ENCODE data around the gene SLC22A14.
"Not testable (repeated sequence)": the region's sequence is repeated elsewhere in the genome, so short reads cannot be mapped to it uniquely, and the experiment has no call there.

Gene SLC22A14, protein sequence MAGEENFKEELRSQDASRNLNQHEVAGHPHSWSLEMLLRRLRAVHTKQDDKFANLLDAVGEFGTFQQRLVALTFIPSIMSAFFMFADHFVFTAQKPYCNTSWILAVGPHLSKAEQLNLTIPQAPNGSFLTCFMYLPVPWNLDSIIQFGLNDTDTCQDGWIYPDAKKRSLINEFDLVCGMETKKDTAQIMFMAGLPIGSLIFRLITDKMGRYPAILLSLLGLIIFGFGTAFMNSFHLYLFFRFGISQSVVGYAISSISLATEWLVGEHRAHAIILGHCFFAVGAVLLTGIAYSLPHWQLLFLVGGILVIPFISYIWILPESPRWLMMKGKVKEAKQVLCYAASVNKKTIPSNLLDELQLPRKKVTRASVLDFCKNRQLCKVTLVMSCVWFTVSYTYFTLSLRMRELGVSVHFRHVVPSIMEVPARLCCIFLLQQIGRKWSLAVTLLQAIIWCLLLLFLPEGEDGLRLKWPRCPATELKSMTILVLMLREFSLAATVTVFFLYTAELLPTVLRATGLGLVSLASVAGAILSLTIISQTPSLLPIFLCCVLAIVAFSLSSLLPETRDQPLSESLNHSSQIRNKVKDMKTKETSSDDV

DNA sequence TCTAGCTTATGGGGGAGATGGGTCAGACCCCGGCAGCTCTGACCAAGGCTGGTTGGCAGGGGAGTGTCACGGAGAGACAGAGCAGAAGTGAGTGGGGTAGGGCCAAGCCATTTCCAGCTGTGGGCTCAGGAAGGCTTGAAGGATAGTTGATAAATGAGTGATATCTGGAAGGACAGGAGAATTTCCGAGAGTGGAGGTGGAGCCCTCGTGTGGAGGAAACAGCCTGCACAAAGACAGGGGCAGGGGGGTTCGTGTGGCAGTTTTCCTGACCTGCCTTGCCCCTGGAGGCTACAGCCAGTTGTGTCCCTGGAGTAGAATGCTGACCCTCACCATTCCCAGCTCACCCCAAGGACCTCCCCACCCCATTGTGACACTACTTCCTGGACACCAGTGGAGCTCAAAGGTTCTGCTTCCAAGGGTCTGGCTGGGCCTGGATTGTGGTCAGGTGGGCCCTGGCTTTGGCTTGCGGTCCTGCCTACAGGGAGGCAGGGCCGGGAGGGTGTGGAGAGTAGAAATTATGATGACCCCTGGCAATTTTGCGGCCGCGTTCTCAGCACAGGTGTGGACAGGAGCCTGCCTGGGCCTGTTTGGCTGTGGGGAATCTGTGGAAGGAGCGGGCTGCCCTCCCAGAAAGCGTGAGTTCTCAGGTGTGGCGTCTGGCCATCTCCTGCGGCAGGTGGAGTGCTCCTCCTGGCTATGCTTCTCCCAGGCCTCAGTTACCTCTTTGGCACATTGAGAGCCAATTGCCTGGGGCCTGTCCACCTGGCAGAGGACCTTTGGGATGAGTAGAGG lies at the start of gene SLC22A14:
TSS of gene SLC22A14 (plus strand) at position 400 of the 792 bp plus-strand sequence. CDS start 23,733 bp downstream, outside the sequence.
- DNase-seq (ENCODE audit: low spot score): no peak

DNA sequence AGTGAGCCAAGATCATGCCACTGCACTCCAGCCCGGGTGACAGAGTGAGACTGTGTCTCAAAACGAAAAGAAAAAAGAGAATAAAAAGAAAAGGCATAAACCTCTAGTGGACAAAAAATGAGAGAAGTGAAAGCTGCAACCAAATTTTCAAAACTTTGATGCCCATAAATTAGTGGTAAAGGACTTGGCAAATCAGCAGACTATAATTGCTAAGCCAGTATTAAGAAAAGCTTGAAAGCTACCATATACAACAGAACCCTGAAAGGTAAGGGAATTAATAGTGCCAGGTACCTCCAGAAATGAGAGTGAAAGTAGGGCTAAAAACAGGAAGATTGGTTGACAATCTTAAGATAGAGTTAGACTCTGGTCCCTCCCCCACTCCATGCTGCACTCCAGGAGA lies 49.4 kb upstream of the SLC22A14 start:
- no peak for DNase-seq (ENCODE audit: low spot score)

DNA sequence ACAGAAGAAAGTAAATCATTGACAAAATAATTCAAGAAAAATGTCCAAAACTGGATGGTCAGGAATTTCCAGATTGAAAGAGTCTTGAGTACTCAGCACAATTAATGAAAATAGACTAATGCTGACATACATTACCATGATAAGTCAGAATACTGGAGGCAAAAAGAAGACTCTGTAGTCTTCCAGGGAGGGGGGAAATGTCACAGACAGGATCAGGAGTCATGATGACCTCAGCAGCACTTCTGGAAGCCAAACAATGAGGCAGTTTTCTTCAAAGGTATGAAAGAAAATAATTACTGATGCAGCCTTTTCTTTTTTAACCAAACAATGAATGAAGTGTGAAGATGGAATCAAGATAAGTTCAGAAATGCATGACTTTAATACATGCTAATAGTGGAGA lies 46.6 kb upstream of the SLC22A14 start:
- no peak for DNase-seq (ENCODE audit: low spot score)

DNA sequence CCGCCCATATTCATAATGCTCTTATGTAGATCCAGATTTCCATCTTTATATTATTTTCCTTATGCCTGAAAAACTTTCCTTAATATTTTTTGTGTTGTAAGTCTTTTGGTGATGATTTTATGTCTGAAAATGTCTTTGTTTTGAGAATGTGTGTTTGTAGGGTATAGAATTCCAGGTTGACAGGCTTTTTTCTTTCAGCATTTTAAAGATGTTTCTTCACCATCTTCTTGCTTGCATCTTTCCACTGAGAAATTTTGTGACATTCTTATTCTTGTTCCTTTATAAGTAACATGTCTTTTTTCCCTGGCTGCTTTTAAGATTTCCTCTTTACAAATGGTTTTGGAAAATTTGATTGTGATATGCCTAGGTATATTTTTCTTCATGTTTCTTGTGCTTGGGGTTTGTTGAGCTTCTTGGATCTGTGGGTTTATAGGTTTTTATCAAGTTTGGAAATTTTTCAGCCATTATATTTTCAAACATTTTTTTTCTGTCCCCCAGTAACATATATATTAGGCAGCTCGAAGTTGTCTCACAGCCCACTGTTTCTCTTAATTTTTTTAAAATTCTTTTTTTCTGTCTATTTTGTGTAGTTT lies 43.6 kb upstream of the SLC22A14 start:
- DNase-seq (ENCODE audit: low spot score): no peak

DNA sequence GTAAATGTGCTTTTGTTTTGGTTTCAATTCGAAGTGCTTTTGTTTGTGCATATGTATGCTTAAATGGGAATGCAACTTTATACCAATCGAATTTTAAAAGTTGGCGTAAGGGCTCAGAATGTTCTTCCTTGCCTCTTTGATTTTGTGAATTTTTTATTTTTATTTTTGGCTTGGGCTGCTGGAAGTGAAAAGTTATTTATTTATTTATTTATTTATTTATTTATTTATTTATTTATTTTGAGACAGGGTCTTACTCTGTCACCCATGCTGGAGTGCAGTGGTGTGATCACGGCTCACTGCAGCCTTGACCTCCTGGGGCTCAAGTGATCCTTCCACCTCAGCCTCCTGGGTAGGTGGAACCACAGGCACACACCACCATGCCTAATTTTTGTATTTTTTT lies 39.3 kb upstream of the SLC22A14 start:
- DNase-seq (ENCODE audit: low spot score): not testable (repeated sequence)

DNA sequence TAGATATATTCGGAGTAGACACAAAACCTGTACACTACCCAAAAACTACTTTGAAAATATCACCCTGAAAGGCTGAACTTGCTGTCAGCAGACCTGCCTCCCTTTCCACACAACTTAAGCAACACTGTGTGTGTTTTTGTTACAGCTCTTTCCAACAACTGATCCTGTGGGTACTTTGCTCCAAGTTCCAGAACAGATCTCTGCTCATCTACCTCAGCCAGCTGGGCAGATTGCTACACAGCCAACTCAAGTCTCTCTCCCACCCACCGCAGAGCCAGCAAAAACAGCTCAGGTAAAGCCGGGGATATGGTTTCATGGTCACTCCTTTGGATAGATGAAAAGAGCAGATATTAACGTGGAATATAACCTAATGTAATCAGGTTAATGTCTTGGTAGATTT lies 36.2 kb upstream of the SLC22A14 start:
- peak; percentile 78 for DNase-seq (ENCODE audit: low spot score)

DNA sequence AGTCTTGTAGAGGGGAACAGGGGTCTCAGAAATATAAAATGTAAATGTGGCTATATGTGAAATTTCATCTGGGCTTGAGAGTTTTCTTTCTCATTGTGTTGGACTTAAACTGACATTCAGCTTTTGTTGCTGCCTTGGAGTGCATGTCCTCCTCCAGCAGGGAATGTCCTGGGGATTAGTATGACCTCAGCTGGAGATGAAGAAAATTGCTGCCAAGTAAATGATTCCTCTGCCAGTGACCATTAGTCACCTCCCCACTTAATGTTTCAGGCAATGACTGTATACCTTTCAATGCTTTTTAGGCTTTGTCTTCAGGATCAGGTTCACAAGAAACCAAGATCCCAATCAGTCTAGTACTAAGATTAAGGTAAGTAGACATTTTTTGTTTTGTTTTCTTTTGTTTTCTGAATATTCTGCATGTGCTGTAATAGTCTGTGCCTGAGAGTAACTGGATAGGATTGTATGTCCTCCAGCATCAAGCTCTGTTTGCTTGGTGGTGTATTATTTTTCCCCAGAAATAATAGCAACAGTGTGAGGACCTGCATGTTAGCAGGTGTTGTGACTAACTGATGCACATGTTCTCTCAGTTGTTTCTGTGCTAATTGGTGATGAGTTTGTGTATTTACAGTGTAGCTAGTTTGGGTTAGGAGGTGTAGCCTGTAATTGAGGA lies 34.6 kb upstream of the SLC22A14 start:
- DNase-seq (ENCODE audit: low spot score): peak; percentile 89

DNA sequence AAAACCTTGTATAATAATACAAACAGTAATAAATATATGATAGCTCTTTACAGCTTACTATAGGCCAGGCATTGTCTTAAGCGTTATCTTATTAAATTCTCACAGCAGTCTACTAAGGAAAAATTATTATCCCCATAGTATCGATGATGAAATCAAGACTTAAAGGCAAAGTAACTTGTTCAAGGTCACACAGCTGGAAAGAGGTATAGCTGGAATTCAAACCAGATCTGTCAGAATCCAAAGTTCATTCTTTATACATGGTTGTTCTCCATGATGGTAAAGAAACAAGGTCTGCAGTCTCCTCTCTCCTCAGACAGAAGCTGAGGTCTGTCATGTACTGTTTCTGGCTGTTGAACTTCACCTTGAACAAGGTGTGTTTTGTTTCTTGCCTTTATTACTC lies 31.9 kb upstream of the SLC22A14 start:
- no peak for DNase-seq (ENCODE audit: low spot score)

DNA sequence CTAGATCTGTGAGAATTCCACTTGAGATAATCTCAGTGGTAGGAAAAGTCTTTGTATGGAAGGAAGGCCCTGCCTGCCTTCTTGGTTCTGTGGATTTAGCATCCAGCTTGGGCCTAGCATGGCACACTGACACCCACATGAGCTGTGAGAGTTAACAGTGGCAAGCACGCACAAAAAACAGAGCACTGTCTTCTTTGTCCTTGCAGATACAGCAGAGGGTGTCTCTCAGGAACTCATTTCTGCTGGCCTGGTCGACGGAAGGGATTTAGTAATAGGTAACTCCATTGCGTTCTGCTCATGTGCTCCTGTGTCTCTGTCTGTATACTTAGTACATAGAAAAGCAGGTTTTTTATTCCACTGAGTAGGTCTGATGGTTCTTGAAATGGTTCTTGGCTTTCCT lies 30.9 kb upstream of the SLC22A14 start:
- DNase-seq (ENCODE audit: low spot score): no peak

DNA sequence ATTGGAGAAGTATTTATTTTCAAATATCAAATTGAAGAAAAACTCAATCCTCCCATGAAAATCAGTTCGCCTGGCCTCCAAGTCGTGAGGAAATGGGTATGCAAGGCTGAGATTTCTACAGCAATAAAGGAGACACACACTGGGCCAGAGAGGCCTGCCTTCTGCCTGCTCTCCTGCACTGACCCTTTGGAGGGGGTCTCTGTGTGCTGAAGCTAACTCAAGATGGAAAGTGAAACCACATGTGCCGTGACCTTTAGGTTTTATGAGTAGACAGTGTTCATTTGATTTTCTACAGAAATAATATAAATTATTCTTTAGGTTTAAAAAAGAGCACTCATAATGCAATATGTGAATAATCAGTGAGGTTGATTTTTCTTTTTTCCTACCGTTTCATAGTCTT lies 28.4 kb upstream of the SLC22A14 start:
- DNase-seq (ENCODE audit: low spot score): no peak

DNA sequence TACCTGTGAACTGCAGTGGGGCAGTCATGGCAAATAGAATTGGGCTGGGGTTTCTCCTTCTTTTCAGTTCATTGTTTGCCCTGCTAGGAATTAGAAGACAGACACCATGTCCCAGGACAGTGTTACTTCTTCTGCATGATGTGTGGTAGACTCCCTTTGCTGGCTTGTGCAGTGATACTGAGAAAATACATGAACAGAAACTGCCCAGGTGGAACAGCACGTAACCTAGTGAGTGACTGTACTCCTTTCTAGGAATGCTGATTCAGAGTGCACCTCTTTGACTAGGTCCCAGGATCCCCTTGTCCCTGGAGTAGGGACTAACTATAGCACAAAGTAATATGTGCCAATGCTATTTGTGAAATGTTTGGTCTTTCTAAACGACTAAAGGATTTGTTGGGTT lies 27.2 kb upstream of the SLC22A14 start:
- no peak for DNase-seq (ENCODE audit: low spot score)

DNA sequence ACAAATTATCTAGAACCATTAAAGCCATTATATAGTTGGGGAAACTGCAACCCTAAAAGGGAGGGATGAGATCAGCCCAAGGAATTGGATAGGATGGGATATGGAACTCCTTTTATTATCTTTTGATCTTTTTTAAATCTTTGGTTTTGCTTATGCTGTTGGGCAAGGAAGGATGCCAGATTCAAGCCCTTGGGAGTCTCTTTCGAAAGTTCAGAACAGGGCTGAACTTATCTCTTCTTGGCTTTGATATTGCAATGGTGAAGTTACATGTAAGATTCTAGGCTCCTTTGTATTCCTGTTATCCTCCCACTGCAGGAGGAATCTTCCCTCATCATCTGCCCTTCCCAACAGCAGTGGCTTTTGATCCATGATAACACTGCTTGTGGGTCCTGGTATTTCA lies 26.5 kb upstream of the SLC22A14 start:
- DNase-seq (ENCODE audit: low spot score): no peak

DNA sequence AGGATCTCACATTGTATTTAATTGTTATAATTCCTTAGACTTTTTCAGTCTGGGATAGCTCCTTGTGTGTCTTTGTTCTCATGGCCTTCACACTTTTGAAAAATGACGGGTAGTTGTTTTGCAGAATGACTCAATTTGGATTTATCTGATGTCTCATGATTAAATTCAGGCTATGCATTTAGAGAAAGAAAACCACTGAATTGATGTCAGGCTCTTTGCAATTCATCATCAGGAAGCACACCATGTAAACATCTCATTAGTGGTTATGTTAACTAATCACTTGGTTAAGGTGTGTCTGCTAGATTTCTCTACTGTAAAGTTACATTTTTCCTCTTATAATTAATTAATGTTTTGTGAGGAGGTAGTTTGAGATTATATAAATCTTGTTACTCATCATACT lies 24.5 kb upstream of the SLC22A14 start:
- no peak for DNase-seq (ENCODE audit: low spot score)

DNA sequence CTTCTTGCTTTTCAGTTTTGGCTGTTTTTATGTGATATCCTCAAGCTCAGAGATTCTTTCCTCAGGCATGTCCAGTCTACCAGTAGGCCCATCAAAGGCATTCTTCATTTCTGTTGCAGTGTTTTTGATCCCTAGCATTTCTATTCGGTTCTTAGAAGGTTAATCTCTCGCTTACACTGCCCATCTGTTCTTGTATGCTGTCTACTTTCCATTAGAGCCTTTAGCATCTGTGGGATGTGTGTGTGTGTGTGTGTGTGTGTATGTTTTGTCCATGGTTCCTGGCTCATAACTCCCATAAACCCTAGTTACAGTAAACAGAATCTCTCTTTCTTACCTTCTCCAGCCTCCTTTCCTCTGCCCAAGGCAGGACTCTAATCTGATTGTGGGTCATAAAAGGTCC lies 21.6 kb upstream of the SLC22A14 start:
- no peak for DNase-seq (ENCODE audit: low spot score)

DNA sequence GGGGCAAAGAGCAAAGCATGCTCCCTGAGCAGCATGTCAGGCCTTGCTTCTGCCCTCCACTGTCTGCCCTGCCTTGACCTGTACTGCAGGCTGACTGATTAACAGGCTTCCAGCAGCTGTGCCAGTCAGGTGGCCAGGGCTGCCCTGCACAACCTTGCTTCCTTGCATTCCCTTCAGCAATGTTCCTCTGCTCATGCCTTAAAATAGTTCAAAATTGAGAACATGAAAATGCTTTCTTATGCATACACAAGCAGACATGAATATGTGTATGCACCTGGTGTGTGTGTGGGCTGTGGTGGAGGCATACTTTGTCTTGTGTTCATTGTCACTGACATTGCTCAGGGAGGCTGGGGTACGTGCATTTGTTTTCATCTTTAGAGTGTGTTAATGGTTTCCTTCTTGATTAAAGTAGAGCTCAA lies 17.7 kb upstream of the SLC22A14 start:
- DNase-seq (ENCODE audit: low spot score): no peak

DNA sequence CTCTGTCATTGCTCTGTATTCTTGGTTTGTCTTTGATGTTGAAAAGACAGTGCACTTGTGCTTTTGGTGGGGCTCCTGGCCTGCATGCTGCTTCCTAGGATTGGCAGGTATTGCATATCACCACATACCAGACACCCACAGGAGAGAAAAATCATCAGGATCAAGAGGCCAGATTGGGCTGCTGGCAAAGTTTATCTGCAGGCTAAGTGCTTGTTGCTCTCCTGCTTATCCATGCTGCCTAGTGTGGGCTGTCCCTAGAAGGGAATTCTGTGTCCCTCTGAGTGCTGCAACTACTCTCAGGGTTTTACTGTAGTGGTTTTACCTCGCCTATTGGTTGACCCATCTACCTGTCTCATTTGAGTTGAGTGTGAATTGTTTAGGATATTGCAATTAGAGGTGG lies 17.3 kb upstream of the SLC22A14 start:
- DNase-seq (ENCODE audit: low spot score): no peak

DNA sequence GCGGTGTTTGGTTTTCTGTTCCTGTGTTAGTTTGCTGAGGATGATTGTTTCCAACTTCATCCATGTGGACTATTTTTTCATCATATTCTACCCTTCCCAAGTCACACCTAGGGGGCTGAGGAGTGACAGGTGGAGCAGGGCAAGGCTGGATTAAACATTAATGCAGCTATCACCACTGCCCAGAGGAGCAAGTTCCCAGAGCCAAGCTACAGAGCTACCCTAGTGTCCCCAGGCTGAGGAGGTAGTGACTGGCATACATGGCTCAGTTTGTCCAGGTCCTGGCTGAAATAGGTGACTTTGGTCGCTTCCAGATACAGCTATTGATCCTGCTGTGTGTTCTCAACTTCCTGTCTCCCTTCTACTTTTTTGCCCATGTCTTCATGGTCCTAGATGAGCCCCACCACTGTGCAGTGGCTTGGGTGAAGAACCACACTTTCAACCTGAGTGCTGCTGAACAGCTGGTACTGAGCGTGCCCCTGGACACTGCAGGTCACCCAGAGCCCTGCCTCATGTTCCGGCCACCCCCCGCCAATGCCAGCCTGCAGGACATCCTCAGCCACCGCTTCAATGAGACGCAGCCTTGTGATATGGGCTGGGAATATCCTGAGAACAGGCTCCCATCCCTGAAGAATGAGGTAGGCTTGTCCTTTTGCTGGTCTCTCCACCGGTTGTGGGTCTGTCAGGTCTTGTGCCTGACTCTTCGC lies 16.3 kb upstream of the SLC22A14 start, which contains the start of gene SLC22A13:
TSS of gene SLC22A13 (plus strand) at position 209 of the 704 bp plus-strand sequence. CDS start at position 258, 49 bp downstream.
- no peak for DNase-seq (ENCODE audit: low spot score)

DNA sequence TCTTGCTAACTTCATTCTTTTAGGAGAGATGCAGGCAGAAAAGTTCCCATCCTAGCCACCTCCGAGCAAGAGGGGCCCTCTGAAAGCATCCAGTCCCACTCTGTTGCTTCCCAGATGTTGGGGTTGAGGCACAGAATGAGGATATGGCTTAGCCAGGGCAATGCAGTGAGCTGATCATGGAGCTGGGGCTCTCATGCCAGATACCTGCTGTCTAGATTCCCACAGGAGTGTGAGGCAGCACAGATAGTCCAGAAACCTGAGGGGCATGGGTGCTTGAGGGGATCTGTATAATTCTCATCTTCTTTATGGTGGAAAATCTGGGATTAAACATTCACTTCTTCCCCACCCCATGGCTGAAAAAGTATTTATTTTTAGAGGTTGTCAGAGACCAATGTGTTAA lies 15.3 kb upstream of the SLC22A14 start:
- no peak for DNase-seq (ENCODE audit: low spot score)

DNA sequence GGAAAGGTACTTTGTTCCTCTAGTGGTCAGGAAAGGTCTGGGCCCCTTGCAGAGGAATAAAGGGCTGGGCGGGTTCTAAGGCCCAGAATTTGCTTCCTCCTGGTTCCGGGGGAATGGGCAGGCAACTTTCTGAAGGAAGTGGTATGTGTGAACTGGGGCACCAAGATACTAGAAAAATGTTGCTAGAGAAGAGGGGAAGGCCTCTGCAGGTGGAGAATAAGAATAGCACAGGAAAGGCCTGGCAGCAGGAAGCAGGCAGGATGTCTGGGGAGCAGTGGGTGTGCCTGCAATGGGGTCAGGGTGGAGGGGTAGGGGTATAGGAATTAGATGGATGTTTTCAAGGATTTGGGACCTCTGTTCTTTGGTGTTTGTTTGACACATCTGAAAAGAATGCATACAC lies 14.4 kb upstream of the SLC22A14 start:
- DNase-seq (ENCODE audit: low spot score): no peak

DNA sequence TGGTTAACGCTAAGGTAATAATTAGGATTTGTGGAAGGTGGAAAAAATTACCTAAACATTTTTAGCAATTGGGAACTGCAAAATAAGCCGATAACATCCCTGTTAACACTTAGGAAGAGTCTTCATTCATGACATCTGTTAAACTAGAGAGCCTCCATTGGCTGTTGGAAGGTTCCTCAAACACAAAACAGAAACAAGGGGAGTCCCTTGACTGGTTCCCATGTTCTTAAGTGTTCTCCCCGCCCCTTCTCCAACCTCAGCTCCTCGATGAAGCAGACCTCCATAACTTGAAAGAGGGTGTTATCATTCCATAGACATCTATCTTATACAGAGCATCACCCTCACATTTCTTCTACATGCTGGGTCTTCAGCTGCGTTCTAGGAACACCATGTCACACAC lies 14.0 kb upstream of the SLC22A14 start:
- DNase-seq (ENCODE audit: low spot score): no peak

DNA sequence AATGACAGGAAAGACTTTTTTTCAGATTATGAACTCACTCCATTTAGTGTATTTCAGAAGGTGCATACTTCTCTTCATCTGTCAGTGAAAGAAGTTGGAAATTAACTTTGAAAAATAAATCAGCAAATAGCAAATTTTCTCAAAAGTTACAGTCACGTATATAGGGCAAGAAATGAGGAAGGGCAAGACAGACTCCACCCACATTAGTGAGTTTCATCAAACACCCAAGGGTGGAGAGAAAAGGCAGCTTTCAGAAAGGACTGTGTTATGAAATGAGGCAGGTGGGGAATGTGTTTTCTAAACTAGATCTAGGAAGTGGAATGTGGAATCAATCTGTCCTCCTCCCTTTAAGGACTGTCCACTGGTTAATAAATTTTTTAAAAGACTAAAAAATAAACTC lies 13.6 kb upstream of the SLC22A14 start:
- DNase-seq (ENCODE audit: low spot score): no peak
